Measurements from ENCODE around the gene IYD.
A peak's percentile ranks its signal among the peaks of the same experiment; 100 is the strongest.

The IYD gene, protein sequence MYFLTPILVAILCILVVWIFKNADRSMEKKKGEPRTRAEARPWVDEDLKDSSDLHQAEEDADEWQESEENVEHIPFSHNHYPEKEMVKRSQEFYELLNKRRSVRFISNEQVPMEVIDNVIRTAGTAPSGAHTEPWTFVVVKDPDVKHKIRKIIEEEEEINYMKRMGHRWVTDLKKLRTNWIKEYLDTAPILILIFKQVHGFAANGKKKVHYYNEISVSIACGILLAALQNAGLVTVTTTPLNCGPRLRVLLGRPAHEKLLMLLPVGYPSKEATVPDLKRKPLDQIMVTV

DNA sequence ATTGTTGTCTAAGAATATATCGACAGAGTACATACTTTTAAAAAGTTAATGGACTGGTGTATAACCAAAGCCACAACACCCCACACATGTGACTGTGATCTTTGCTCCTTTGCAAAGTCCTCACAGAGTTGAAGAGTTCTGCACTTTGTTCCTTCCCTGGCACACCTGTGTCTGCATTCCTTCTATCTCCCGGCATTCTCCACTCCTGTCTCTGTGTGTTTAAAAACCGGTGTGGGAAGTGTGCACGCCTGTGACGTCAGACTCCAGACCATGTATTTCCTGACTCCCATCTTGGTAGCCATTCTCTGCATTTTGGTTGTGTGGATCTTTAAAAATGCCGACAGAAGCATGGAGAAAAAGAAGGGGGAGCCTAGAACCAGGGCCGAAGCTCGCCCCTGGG is at the start of gene IYD:
Gene IYD (plus strand): TSS at position 251 of the 400 bp plus-strand sequence. CDS start 20 bp downstream, at position 271.
- DNase-seq (ENCODE audit: low spot score) = no peak

DNA sequence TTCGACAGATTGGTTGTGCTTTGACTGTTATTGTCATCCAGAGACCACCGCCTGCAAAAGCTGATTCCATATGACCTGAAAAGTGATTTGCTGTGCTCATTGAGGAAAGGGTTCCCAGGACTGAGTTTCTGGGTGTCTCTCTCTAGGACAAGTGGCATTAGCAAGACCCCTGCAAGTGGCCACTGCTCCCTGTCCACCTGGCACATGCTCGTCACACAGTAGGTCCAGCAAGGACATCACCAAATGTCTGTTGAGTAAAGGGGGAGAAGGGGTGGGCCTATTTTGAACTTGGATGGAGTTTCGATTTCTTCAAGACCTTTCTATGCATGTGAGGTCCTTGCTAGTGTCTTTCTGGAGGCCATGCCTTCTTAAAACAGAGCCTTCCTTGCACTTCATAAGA is 48.9 kb upstream of the IYD start:
- DNase-seq (ENCODE audit: low spot score) = no peak

DNA sequence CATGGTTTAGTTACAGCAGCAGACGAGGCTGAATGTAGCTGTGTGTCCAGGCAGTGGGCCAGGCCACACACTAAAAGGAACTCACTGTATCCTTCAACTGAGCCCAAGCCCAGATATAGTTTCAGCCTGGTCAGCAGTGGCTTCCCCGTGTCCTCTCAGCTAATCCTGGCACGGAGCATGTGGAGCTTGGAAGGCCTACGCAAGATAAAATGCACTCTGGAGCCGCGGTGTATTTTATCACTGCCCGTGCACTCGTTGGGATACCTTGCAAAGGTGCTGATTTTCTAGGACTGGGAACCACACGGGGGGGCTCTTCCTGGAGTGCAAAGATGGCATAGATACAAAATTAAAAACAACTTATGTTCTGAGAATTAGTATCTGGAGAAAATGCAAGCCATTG is 48.4 kb upstream of the IYD start:
- DNase-seq (ENCODE audit: low spot score) = no peak

DNA sequence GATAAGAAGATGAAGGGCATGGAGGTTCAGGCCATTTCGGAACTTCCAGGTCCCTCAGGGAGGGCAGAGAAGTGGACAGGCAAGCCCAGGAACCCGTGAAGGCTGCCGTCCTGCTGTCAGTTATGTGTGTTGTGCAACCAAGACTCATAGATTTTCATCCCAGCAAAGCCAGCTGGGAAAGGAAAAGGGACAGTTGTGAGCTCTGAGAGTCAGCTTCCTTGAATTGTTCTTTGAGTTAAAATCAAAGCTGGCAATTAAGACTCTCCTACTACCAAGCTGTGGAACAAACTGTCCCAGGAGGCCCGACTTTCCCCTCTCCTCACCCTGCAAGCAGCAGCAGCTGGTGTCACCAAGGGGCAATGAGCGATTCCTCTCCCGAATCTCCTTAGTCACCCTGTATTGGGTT is 46.3 kb upstream of the IYD start:
- no peak for DNase-seq (ENCODE audit: low spot score)

DNA sequence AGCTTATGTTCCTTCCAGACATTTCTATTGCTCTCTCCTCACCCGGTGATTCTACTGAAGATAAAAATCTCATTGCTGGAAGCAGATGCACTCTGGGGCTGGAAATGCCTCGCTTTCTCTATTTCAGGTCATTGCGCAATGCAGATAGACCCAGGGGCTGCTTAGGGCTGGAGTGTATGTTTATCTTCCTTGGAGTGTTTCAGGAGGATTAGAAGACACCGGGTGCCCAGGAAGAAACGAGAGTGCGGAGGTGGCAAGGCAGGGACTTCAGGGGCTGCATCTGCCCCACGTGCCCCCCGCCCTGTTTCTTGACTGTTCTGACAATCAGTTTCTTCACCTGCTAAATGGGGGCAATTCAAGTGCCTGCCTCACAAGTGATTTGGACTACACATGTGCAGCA is 45.6 kb upstream of the IYD start:
- no peak for DNase-seq (ENCODE audit: low spot score)

DNA sequence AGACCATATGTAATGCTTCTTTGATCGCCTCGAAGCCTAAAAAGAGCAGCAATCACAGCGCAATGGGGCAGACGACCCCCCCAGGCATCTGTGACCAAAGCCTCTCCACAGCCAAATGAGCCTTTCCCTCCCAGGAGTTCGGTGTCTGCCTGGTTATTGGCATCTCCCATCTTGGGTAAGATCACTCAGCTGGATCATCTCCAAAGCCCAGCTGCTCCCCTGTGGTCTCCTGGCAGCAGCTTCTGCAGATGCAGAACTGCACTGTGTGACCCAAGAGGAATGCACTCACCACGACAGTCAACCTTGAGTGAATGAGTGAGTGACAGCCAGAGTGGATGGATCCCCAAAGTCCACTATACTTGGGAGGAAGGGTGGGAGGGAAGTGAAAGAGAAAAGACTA is 44.8 kb upstream of the IYD start:
- DNase-seq (ENCODE audit: low spot score) = no peak

DNA sequence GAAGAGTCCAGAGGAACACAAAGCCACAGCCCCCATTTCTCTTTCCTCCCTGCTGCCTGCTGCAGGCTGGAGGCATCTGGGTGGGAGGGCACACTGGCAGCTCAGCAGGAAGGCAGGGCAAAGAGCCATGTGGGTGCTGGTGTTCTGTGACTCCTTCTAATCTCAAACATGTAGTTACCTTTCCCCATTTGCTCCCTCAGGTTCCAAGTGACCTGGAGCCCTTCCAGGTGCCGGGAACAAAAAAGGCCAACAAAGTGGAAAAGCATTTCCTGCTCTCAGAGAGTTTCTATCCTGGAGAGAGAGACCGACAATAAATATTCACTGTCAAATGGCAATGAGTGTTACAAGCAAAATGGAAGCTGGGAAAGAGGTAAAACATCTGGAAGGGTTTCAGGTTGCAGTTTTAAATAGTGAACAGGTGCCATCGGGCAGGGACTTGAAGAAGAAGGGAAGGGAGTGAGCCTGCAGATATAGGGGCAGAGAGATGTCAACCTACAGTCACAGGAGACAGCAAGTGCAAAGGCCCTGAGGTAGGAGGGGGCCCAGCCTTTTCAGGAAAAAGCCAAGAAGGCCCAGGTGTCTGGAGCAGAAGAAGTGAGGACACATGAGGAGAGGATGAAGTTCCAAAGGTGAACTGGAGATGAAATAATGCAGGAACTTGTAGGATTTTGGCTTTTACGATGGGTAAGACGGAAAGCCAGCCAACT is 43.6 kb upstream of the IYD start:
- DNase-seq (ENCODE audit: low spot score) = no peak

DNA sequence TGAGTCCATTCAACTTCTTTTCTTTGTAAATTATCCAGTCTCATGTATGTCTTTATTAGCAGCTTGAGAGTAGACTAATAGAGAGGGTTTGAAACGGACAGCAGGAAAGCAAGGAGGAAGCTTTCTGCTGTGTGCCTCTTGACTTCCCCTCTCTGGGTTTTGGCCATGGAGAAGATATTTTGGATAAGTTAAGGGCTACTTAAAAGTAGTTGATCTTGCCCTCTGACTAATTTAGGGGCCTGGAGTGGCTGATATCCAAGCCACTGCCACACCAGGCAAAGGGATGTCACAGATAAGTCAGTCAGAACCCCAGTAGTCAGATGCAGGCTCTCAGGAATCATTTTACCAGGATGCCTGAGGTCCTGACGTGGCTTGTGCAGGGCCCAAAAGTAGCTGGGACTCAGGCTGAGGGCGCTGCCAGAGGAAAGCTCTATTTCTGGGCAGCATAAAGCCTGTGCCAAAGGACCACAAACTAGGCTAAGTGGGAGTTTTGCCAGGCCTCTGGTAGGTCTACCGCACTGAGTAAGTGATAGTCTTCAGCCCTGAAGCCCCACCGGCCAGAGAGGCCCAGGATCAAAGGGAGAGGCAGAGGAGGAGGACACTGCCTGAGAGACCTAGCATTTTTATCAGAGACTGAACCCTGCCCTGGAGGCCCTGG is 41.6 kb upstream of the IYD start:
- DNase-seq (ENCODE audit: low spot score) = no peak

DNA sequence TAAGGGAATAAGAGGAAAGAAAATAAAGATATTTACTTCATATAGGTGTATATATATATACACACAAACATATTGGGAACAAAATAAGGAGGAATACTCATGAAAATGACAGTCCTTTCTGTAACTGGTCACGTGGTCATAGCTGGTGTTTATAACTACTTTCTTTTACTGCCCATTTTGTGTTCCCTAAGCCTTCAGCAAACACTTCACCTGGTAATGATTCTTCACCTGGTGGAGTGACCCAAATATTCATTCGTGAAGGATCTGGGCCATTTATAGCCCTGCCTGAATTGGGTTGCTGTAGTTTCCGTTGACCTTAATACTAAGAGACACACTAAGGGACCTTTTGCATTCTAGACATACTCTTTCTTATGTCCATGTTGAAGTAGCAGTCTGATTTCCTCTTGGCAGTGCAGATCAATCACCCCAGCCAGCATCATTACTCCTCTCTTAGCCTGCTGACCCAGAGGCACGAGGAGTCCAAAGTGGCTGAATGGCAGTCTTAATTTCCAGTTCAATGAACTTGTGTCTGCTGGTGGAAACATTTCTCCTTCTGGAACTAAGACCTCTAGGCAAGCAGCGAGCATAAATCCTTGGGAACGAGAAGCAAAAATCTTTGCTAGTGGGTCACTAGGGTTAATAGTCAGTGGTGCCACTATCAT is 39.9 kb upstream of the IYD start:
- DNase-seq (ENCODE audit: low spot score) = no peak

DNA sequence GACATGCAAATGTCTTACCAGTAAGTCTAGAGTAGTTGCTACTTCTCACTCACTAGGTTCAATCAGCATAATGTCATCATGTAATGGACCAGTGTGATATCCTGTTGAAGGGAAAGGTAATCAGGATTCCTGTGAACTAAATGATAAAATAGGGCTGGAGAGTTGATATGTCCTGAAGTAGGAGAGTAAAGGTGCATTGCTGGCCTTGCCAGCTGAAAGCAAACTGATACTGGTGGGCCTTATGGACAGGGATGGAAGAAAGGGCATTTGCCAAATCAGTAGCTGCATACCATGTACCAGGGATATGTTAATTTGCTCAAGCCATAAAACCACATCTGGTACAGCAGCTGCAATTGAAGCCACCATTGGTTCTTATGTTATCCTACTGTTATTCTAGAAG is 37.5 kb upstream of the IYD start:
- DNase-seq (ENCODE audit: low spot score) = no peak

DNA sequence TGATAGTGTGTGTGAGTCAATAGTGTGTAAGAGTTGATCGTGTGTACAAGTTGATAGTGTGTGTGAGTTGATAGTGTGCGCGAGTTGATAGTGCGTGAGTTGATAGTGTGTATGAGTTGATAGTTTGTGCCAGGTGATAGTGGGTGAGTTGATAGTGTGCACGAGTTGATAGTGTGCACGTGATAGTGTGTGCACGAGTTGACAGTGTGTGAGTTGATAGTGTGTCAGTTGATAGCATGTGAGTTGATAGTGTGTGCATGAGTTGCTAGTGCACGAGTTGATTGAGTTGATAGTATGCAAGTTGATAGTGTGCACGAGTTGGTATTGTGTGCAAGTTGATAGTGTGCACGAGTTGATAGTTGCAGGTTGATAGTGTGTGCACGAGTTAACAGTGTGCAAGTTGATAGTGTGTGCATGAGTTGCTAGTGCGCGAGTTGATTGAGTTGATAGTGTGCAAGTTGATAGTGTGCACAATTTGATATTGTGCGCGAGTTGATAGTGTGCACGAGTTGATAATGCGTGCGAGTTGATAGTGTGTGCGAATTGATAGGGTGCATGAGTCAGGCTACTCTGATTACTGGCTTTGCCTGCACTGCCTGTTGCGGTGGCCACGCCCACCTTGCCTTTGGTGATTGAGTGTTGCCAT is 35.8 kb upstream of the IYD start:
- no peak for DNase-seq (ENCODE audit: low spot score)

DNA sequence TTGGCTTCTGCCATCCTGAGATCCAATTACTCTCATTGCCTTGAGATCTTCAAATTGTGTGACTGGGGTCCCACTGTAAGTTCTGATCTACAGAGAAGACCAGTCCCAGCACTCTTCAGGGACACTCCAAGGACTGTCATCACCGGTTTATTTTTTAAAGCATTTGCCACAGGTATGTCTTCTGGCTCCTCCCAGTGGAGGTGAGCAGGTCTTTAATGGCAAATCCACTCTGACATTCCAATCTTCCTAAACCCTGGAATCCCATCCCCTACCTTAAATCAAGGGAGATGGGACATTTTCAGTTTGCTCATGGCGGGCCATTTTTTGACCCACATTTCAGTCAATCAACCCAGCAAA is 35.2 kb upstream of the IYD start:
- no peak for DNase-seq (ENCODE audit: low spot score)

DNA sequence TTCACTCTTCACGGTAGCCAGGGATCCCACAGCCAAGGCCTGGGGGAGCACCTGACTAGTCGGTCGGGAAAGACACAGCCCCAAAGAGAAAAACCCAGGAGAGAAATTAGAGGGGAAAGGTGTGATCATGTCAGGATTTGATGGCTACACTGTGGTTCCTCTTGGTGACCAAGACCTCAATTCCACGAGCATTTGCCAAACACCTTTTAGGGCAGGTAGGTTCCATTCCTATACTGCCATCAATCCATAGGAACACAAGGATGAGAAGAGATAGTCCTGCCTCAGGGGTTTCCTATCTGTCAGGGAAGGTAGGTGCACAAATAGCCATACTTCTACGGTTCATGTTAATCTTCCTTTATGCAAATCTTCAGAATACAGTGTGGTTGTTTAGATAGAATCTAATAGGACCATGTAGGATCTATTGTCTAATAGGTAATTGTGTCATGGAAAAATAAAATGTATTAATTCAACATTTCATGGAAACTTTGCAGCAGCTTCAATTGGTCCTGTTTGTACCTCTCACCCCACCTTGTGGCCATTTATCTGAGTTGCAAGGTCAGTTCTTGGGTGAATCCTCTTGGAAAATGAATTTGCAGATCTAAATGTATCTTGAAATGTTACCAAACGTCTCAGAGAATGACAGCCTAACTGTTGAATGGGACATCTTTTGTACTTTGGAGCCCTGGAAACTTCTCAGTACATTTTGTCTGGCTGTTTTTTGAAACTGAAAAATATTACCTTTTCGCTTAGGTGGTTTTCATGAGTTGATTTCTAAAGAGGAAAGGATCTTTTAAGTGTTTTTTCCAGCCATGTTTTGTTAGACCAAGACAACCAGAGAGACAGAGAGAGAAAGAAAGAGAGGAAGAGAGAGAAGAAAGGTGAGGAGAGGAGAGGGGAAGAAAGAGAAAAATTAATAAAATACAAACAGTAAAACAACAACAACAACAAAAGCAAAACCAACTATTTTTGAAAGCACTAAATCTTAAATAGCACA is 33.7 kb upstream of the IYD start:
- peak; percentile 72 for DNase-seq (ENCODE audit: low spot score)

DNA sequence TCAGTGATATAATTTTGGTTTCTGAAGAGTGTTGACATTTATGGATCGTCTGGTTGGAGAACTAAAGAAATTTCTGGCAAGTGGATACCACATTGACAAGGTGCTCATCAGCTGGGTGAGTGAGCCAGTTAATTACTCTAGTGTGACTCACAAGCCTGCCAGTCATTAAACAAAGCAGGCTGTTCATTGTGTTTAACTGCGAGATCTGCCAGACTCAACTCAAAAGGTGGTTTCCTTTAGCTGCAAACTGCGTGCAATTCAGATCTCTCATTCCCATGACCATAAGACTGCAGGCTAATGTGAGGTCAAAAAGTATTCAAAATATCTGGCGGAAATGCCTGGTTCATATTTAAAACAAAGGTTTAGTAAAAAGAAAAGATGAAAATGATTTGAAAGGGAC is 32.5 kb upstream of the IYD start:
- DNase-seq (ENCODE audit: low spot score) = peak; percentile 68

DNA sequence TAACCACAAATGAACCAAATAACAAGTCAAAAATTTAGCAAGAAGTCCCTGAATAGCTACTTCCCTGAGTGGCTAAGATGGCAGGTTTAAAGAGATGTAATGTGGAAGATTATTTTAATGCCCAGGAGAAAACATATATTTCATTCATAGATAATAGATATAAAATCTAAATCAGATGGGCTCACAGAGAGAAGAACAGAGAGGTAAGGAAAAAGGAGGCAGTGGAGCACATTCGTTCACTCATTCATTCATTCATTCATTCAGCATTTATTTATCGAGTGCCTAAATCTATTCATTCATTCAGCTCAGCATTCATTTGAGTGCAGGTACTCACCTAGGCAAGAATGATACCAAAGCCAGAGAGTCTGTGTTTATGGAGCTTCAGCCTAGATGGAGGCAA is 32.1 kb upstream of the IYD start:
- no peak for DNase-seq (ENCODE audit: low spot score)

DNA sequence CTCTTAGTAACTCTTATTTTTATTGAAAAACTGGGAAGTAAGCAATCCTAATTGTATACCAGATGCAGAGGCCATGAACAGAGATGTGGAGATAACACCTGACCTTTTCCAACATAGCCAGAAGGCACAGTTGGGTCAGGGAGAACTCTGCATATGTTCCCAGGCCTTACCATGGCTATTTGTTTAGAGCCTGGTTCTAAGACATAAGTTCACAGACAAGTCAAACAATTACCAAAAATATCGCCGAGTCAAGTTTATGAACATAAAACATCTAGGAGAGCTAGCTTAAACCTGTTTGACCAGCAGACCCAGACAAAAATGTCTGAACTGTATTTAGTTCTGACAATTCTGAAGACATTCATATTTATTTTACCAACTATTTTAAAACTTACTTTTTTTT is 26.7 kb upstream of the IYD start:
- no peak for DNase-seq (ENCODE audit: low spot score)

DNA sequence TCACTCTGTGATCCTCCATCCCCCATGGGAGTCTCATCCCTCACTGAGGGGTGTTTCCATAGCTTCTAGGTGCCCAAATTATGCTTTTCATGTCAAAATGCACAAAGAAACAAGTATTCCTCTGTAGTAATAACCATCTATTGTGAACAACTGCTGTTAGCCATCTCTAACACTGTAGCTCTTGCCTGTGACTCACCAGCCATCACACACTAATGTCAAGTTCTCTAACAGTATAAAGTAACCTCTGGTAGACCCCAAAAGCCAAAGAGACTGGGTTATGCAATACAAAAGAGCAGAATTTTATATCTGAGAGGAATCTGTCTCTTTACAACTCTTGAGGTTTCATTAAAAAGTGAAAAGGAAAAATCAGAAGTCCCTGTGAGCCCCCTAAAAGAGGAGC is 25.4 kb upstream of the IYD start:
- DNase-seq (ENCODE audit: low spot score) = no peak

DNA sequence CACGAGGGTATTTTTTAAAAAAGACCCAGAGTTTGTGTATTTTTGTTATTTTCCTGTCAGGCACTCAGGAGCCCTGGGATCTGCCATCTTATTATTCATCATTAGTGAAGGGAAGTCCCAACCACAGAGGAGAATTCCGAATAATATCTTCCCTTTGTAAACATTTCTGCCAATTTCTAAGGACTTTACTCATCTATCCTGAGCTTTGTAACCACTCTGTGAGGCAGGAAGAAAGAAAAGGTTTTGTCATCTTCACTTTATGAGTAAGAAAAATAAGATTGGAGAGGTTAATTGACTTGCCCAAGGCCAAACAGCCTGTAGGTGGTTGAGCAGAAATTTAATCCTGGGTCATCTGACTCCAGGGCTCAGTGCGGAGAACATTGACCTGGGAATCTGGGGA is 23.0 kb upstream of the IYD start:
- no peak for DNase-seq (ENCODE audit: low spot score)

DNA sequence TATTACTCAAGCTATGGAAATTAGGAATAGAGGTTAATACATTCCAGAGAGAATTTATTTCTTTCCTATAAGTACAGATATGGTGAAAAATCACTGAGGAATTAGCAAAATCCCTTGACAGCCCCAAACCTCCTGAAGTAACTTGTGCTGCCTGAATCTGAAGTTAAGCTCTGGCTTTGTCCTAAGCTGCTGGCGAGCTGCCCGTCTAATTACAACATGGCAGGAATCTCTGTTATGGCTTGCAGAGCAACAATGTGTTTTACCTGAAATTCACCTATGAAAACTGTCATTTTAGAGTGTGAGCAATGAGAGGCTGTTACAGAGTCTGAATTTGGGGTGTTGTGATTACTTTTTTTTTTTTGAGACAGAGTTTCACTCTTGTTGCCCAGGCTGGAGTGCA is 22.5 kb upstream of the IYD start:
- DNase-seq (ENCODE audit: low spot score) = no peak

DNA sequence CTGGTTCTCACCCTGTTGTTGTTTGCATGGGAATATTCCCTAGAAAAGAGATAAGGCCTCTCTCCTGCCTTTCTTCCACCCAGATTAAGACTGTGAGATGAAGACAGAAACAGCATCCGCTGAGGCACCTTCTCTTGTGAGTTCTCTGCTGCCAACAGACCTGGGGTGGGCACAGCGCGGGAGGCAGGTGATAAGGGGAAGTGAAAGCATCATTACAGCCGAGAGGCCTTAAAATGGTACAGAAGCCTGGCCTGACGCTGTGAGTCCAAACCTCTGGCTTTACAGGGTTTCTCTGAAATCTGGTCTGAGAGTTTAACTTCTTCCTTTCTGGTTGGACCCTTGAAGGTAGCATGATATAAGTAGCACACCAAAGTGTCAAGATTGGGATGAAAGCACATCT is 21.0 kb upstream of the IYD start:
- no peak for DNase-seq (ENCODE audit: low spot score)

DNA sequence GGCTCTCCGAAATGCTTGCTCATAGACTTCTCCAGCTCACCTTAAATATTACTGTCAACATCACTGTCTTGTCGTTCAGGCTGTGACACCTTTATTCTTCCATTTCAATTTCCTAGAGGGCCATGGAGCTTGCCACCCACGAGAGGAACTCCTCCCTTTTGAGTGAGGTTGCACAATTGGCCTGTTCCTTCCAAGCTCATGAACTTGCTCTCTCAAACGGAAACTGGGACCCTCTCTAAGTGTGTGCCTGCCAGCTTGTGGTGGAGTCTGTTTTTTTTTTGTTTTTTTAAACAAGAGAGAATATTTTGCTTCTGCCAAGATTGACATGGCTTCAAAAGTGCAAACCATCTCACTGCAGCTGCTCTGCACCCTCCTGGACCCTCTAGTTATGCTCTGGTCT is 19.3 kb upstream of the IYD start:
- no peak for DNase-seq (ENCODE audit: low spot score)

Data from RKO (cell line).